GM12874 (cell line): ENCODE measurements around the gene HSBP1L1.

ENCODE experiments used
- TF ChIP-seq, protein P1 (sequence below): IDR thresholded peaks from 2 replicates; pipeline ENCODE4 v1.5.1; 2011; ENCODE audit warnings: low read depth, mild to moderate bottlenecking, control low read depth, low read length, moderate library complexity; ENCODE audit not compliant: insufficient read depth

HSBP1L1 gene

GRCh38 chr18:79962311-79962710 lies 2.1 kb upstream of the HSBP1L1 start:
- TF ChIP-seq, protein P1, sequence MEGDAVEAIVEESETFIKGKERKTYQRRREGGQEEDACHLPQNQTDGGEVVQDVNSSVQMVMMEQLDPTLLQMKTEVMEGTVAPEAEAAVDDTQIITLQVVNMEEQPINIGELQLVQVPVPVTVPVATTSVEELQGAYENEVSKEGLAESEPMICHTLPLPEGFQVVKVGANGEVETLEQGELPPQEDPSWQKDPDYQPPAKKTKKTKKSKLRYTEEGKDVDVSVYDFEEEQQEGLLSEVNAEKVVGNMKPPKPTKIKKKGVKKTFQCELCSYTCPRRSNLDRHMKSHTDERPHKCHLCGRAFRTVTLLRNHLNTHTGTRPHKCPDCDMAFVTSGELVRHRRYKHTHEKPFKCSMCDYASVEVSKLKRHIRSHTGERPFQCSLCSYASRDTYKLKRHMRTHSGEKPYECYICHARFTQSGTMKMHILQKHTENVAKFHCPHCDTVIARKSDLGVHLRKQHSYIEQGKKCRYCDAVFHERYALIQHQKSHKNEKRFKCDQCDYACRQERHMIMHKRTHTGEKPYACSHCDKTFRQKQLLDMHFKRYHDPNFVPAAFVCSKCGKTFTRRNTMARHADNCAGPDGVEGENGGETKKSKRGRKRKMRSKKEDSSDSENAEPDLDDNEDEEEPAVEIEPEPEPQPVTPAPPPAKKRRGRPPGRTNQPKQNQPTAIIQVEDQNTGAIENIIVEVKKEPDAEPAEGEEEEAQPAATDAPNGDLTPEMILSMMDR: no peak

GRCh38 chr18:79962835-79963657 lies 1.4 kb upstream of the HSBP1L1 start:
- TF ChIP-seq, protein P1: peak; percentile 69

DNA sequence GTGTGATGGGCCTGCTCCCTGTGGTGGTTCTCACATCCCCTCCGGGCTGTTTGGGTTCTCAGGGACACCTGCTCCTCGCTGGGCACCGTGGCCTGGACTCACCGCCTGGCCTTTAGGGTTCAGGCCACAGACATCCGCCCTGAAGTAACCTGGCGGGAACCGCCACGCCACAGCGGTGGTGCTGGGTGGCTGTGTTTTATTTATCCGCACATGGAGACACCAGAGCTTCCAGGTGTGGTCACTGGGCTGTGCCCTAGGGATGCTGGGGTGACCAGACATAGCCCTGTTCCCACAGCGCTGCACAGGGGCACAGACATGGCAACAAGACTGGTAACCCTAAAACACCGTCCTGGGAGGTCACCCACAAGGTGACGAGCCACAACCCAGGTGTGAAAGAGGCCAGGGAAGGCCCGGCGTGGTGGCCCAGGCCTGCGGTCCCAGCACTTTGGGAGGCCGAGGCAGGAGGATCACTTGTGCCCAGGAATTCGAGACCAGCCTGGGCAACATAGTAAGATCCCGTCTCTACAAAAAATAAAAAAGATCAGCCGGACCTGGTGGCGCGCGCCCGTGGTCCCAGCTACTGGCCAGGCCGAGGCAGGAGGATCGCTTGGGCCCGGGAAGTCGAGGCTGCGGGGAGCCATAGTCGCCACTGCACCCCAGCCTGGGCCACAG lies 649 bp upstream of the HSBP1L1 start:
- TF ChIP-seq, protein P1: no peak

- TF ChIP-seq, protein P1: no peak
Measured at GRCh38 chr18:79965119-79965902, 868 bp downstream of the HSBP1L1 start.

DNA sequence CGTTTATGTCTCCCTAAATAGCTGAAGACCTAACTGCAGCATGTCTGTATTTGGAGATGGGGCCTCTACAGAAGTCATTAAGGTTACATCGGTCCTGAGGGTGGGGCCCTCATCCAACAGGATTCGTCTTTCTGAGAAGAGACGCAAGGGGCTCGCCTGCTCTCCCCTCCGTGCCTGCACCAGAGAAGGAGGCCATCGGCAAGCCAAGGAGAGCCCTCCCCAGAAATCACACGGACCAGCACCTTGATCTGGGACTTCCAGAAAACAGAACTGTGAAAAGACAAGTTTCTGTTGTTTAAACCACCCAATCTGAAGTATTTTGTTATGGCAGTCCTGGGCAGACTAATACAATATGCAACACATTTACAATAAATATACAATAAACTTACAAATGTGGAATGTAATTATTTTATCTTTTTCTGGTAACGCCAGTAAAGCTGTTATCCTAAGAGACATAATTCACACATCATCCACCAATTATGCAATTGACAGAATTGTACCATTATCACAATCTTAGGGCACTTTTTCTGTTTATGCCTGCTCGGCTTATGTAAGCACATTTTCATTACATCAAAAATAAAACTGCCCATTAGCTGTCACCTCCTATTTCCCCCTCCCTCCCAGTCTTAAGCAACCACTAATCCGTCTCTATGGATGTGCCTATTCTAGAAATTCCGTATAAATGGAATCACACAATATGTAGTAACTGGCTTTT lies 6.1 kb downstream of the HSBP1L1 start:
- TF ChIP-seq, protein P1: no peak

DNA sequence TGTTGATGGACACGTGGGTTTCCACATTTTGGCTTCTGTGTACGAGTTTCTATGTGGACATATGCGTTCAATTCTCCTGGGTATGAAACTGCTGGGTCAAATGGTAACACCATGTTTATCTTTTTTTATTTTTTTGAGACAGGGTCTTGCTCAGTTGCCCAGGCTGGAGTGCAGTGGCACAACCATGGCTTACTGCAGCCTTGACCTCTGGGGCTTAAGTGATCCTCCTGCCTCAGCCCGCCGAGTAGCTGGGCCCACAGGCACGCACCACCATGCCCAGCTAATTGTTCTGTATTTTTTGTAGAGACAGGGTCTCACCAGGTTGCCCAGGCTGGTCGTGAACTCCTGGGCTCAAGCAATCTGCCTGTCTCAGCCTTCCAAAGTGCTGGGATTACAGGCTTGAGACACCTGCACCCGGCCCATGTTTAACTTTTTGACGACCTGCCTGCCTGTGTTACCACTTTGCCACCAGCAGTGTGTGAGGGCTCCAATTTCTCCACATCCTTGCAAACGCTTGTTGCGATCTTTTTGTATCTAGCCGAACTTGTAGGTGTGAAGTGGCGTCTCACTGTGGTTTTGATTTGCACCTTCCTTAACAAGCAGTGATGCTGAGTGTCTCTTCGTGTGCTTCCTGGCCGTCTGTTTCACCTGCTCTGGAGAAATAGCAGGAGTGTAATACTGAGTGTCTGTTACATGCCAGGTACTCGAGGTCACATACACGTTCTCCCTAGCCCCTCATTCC lies 6.9 kb downstream of the HSBP1L1 start:
- TF ChIP-seq, protein P1: no peak
